Measurements from ENCODE around the gene GALNS. TPM values are rescaled to one million over a fixed set of nuclear protein-coding genes. Genes with fewer than 3 reads are reported as not detected.

The GALNS gene
- total RNA-seq, 1 donor from 2014 or later: 18.3 TPM

DNA sequence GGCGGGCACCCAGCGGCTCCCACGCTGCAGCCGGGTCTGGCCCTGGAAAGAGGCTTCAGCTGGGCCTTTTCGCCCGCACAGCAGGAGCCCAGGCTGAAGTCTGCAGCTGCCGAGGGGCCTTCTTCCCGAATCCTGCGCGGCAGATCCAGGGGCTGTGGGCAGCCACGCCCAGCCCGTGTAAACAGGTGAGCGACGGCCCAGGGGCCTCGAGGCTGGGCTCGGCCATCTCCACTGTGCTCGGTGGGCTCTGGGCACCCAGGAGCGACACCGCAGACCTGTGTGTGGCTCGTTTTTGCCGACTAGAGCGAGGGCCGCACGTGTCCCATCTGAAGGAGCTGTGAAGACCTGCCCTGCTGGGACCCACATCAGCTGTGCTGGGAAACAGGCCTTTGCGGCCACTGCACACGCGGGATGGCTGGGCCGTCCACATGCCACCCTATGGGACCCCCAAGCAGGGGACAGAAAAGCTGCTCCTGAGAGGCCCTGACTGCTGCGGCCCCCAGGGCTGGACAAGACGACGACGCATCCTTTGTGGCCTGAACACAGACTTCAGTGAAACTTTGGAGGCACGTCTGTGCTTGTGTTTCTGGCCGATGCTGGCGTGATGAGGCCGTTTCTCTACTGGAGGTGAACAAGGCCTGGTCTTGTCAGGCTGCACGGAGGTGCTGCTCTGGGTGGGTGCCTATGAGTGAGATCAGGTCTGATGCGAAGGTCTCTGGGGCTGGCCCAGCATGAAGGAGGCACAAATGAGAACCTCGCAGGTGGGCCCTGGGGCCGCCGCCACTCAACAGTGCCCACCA lies 39.8 kb downstream of the GALNS start:
- no peak for DNase-seq (ENCODE audit: low read depth)
- H3K4me3 ChIP-seq (ENCODE audit: low read depth, low read length): no peak overlapping the region
- TF ChIP-seq, protein P1, sequence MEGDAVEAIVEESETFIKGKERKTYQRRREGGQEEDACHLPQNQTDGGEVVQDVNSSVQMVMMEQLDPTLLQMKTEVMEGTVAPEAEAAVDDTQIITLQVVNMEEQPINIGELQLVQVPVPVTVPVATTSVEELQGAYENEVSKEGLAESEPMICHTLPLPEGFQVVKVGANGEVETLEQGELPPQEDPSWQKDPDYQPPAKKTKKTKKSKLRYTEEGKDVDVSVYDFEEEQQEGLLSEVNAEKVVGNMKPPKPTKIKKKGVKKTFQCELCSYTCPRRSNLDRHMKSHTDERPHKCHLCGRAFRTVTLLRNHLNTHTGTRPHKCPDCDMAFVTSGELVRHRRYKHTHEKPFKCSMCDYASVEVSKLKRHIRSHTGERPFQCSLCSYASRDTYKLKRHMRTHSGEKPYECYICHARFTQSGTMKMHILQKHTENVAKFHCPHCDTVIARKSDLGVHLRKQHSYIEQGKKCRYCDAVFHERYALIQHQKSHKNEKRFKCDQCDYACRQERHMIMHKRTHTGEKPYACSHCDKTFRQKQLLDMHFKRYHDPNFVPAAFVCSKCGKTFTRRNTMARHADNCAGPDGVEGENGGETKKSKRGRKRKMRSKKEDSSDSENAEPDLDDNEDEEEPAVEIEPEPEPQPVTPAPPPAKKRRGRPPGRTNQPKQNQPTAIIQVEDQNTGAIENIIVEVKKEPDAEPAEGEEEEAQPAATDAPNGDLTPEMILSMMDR (conservative IDR thresholded peaks at IDR 0.05; ENCODE audit: low read depth, low read length): no peak

DNA sequence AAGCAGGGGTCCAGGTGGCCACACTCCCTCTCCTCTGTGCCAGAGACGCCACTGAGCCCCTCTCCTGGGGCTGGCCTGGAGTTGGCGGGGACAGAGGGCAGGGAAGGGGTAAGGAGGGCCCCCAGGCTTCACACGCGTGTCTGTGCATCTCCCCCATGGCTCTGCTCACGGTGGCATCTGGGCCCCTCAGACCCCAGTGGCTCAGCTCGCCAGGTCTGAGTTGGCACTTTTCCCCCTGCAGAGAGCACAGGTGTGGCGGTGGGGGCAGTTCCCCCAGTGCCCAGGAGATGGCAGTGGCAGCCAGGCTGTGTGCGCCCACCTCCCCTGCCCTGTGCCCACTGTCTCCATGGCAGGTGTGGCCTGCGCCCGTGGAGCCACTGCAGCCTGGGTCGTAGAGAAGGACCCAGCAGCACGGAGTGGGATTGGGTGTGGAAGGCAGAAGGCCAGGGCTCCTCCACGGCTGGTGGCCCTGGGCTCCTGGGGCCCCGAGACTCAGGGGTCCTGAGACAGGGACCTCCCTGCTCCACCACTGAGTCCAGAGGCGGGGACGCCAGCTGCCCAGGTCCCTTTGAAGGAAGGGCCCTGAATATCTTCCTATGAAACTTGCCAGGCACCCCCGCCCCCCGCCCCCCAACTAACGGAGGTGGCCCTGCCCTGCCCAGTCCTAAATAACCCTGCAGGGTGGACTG lies 40.7 kb downstream of the GALNS start:
- TF ChIP-seq, protein P1 (conservative IDR thresholded peaks at IDR 0.05; ENCODE audit: low read depth, low read length): peak; percentile 68
- H3K4me3 ChIP-seq (ENCODE audit: low read depth, low read length): no peak overlapping the region
- DNase-seq (ENCODE audit: low read depth): no peak

DNA sequence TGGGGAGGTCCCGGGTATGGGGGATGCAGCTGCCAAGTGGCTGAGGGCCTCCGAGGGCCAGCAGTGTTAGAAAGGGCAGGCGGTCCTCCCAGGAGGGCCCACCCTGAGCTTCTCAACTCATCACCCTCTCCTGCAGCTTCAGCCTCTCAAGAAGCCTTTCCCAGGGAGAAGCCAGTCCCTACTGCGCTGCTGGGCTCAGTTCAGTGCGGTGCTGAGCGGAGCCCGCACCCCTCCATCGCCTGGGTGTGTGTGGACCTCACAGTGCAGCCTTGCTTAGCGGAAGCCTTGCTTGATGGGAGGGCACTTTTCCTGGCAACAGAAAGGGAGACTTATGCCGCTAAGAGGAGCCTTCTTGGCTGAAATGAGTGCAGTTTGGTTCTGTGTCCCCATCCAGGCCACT lies 41.5 kb downstream of the GALNS start:
- no peak overlapping the region for H3K4me3 ChIP-seq (ENCODE audit: low read depth, low read length)
- TF ChIP-seq, protein P1 (conservative IDR thresholded peaks at IDR 0.05; ENCODE audit: low read depth, low read length): no peak
- no peak for DNase-seq (ENCODE audit: low read depth)

DNA sequence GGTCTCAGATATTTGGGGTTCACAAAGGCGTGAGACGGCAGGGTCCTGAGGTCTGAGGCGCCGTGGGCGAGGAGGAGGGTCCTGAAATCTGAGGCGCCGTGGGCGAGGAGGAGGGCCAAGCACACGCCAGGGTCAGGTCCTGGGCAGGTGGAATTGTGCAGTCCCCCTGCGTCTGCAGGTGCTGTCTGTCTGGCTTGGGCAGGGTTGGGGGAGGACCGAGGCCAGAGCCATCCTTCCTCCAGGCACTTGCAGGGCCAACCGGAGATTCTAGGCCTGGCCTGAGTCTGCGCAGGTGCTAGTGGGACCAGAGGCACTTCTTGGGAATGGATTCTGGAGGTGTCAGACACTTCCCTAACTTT lies 42.6 kb downstream of the GALNS start:
- no peak overlapping the region for H3K4me3 ChIP-seq (ENCODE audit: low read depth, low read length)
- TF ChIP-seq, protein P1 (conservative IDR thresholded peaks at IDR 0.05; ENCODE audit: low read depth, low read length): no peak
- no peak for DNase-seq (ENCODE audit: low read depth)

DNA sequence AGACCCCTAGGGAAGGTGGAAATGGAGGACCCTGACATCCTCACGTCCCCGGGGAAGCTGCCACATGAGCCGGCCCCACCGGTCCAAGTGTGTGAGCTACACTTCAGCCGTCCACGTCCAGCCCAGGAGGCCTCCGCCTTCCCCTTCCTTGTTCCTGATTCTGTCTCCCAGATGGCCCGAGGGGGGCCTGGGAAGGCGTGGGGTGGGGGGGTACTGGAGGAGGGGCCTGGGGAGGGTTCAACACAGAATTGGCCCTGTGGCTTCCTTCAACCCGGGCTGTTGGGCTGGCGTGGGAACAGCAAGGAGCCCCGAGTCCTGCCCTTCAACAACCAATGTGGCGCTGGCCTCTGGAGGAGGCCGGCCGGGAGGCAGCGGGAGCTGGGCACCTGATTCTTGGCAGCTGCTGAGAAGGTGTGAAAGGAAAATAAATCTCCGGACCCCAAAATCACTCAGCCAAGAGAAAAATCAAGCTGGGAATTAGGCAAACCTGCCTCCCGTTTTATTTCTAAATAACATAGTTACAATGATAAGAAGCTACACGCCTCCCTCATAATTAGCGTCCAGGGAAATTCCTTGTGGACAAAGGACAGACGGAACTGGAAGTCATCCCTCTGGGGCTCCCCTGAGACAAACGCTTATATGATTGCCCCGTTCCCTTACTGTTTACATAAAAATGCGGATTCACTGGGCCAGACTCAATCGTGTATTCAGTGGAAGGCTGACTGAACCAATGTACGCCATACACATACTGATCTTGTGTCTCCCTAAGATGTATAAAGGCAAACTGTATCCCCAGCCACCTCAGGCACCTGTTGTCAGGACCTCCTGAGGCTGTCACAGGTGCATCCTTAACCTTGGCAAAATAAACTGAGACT lies 43.2 kb downstream of the GALNS start:
- no peak for DNase-seq (ENCODE audit: low read depth)
- TF ChIP-seq, protein P1 (conservative IDR thresholded peaks at IDR 0.05; ENCODE audit: low read depth, low read length): no peak
- H3K4me3 ChIP-seq (ENCODE audit: low read depth, low read length): no peak overlapping the region

DNA sequence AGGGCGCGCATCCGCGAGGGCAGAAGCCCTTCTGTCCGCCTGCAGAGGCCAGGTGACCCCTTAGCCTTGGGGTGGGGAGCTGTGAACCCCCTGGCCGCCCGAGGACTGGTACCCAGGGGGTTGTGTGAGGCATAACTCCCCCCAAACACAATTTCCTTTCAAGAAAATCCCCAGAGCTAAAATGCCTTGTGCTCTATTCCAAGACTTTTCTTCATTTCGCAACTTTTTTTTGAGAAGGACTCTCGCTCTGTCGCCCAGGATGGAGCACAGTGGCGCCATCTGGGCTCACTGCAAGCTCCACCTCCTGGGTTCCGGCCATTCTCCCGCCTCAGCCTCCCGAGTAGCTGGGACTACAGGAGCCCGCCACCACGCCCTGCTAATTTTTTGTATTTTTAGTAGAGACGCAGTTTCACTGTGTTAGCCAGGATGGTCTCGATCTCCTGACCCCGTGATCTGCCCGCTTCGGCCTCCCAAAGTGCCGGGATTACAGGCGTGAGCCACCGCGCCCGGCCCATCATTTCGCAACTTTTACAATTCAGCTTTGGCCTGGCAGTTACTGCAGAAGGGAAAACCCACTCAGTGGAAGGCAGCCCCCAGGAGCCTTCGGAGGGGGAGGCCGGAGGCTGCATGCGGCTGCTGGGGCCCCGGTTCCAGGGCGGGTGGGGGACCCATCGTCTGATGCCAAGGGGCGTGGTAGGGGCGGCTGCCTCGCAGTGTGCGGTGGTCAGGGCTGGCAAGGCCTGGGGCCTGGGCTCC lies 44.1 kb downstream of the GALNS start:
- TF ChIP-seq, protein P1 (conservative IDR thresholded peaks at IDR 0.05; ENCODE audit: low read depth, low read length): no peak
- no peak for DNase-seq (ENCODE audit: low read depth)
- H3K4me3 ChIP-seq (ENCODE audit: low read depth, low read length): peak overlapping the region; percentile 67

All from epithelial cell of proximal tubule (primary cell).